SK-N-SH (cell line): ENCODE results near the gene FHIP1B.

Experiments used
- CTCF ChIP-seq: fragments of 200-600 bp; sonication (generic); IDR thresholded peaks from 2 replicates; pipeline ENCODE4 v1.6.1; 2017; ENCODE audit warnings: antibody characterized with exemption, mild to moderate bottlenecking, moderate library complexity
- POLR2AphosphoS5 ChIP-seq: IDR thresholded peaks from 2 replicates; pipeline ENCODE4 v1.6.1; 2012; ENCODE audit warnings: low read depth, low read length
- RAD21 ChIP-seq: IDR thresholded peaks from 2 replicates; pipeline ENCODE4 v1.6.1; 2012; ENCODE audit warnings: mild to moderate bottlenecking, low read length
- REST ChIP-seq: IDR thresholded peaks from 2 replicates; pipeline ENCODE4 v1.6.1; 2012; ENCODE audit warnings: mild to moderate bottlenecking, low read depth, low read length, moderate library complexity
- TEAD4 ChIP-seq: IDR thresholded peaks from 2 replicates; pipeline ENCODE4 v1.4.0; 2012; ENCODE audit warnings: mild to moderate bottlenecking, borderline replicate concordance; ENCODE audit not compliant: insufficient read depth

GRCh38 chr11:6233984-6234386, 451 bp downstream of the FHIP1B start:
- TF ChIP-seq CTCF: no peak
- TF ChIP-seq TEAD4: no peak
- TF ChIP-seq RAD21: no peak
- no peak for TF ChIP-seq REST
- TF ChIP-seq POLR2AphosphoS5: no peak
